ENCODE data around the gene DNAJB4.
"Not testable (repeated sequence)": the region's sequence is repeated elsewhere in the genome, so short reads cannot be mapped to it uniquely, and the experiment has no call there.

The DNAJB4 gene

DNA sequence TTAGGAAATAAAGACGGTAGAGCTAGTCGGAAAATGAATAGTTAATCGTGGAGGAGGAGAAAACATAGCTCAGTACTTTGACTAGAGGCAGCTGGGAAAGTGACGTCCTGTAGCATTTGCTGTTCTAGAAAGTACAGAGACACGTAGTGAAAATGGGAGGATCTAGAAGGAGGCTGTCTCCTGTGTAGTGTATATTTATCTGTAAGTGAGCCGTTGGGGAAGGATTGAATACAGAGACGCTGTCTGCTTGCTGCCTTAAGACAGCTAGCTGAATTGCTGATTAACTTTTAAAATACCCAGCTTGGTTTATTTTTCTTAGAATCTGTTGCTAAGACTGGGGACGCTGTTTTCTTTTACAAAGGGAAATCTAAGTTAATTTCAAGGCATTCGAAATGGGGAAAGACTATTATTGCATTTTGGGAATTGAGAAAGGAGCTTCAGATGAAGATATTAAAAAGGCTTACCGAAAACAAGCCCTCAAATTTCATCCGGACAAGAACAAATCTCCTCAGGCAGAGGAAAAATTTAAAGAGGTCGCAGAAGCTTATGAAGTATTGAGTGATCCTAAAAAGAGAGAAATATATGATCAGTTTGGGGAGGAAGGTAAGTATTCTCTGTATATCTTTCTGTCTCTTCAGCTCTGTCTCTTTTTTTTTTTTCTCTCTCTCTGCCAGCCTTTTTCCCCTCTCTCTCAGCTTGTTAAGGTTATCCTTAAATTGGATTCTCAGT lies at the start of gene DNAJB4:
TSS of gene DNAJB4 (plus strand) at position 221 of the 729 bp plus-strand sequence. CDS start at position 393, 172 bp downstream.
- no peak for DNase-seq (ENCODE audit: low read depth in 1 of 2, low spot score in 1 of 2)

DNA sequence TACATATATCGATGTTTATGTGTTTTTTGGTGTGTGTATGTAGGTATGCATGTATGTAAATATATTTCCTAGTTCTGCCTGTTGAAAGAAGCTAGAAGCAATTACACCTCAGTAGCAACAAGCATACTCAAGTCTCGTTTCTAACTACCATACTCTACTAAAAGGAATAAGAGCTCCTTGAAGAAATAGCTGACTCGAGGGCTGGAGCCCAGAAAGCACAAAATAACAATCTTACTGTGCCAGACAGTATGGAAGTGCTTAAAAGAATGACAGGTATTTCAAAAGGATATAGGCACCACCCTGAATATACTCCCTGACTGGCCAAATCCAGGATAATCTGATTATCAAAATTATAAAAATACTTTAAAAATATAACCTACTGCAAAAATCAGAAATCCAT lies 49.0 kb upstream of the DNAJB4 start:
- no peak for DNase-seq (ENCODE audit: low read depth in 1 of 2, low spot score in 1 of 2)

DNA sequence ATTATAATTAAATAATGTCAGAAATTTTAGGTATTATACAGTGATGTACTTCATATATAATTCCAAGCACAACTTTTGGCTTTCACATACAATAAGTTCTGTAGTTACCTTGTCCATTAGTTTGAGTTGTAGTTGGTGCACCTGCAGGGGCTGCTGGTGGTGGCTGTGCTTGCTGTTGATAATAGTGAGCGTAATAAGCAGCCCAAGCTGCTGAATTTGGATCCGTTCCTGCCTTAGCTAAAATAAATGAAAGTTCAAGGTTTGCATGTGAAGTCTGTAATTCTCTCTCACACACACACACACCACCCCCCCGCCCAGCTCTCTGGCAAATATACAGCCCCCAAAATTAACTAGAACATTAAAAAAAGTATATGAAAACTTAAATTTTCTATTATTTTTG lies 48.3 kb upstream of the DNAJB4 start:
- no peak for DNase-seq (ENCODE audit: low read depth in 1 of 2, low spot score in 1 of 2)

- no peak for DNase-seq (ENCODE audit: low read depth in 1 of 2, low spot score in 1 of 2)
Measured at GRCh38 chr1:77958391-77958790, 46.3 kb upstream of the DNAJB4 start.

GRCh38 chr1:77958850-77959249 lies 45.9 kb upstream of the DNAJB4 start:
- DNase-seq (ENCODE audit: low read depth in 1 of 2, low spot score in 1 of 2), result no peak

DNA sequence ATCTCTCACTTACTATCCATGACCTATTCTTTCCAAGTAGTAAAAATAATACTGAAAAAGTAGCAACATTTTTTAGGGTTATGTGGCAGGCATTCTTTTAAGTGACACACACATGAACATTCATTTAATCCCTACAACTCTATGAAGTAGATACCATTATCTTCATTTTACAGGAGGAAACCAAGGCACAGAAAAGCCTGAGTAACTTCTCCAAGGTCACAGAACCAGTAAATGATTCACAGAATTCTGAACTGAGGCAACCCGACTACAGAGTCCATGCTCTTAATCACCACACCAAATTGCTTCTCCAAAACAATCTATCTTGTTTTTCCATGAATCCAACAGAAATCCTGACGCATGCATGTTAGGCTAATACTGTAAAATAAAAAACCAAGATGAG lies 43.3 kb upstream of the DNAJB4 start:
- DNase-seq (ENCODE audit: low read depth in 1 of 2, low spot score in 1 of 2), result no peak

- no peak for DNase-seq (ENCODE audit: low read depth in 1 of 2, low spot score in 1 of 2)
Measured at GRCh38 chr1:77966291-77966690, 38.4 kb upstream of the DNAJB4 start.

DNA sequence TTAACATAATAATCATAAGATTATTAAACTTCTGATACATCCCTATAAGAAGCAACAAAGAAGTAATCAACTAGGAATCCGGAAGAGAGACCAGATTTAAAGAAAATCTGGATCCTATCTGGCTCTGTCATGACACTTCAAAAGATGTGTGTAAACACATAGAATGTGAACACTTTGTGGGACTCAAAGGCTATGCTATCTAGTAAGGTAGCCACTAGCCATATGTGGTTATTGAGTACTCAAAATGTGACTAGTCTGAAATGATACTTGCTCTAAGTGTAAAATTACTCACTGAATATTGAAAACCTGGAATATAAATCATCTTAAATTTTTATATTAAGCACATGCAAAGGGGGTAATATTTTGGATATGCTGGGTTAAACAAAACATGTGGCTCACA lies 34.5 kb upstream of the DNAJB4 start:
- no peak for DNase-seq (ENCODE audit: low read depth in 1 of 2, low spot score in 1 of 2)

DNA sequence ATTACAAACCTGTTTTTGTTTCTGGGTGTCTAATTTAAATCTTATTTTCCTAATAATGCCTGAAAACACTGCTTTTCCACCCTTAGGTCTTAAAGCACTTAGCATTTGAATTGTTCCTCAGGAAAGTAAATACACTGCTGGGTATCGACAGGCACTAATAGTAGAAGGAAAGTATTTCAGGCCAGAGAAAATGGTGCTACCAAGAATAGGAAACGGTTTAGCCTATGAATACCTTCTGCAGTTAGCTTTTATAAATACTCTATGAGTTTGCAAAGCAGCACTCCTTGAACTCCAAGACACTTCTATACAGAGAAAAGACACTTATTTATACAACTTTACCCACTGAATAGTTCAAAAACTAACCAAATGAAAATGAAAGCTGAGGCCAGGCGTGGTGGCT lies 32.7 kb upstream of the DNAJB4 start:
- no peak for DNase-seq (ENCODE audit: low read depth in 1 of 2, low spot score in 1 of 2)

DNA sequence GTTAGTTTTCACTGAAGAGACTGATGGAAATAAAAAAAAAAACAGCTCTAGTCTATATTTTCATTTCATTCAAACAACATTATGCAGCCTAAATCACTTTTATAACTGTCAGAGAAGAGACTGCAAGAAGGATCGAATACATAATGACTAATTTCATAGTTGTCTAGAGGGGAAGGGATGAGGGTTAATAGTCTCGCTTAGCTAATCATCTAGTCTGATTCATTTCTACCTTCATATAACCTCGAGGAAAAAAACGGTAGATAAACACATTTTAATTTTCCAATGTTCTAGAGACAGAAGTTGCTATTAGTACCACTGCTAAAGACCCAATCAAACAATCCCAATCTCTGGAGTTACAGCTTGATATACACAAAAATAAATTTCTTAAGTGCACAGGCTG lies 29.4 kb upstream of the DNAJB4 start:
- no peak for DNase-seq (ENCODE audit: low read depth in 1 of 2, low spot score in 1 of 2)

- DNase-seq (ENCODE audit: low read depth in 1 of 2, low spot score in 1 of 2), result no peak
Measured at GRCh38 chr1:77975907-77976306, 28.8 kb upstream of the DNAJB4 start.

- no peak for DNase-seq (ENCODE audit: low read depth in 1 of 2, low spot score in 1 of 2)
Measured at GRCh38 chr1:77976433-77977076, 28.2 kb upstream of the DNAJB4 start.

DNA sequence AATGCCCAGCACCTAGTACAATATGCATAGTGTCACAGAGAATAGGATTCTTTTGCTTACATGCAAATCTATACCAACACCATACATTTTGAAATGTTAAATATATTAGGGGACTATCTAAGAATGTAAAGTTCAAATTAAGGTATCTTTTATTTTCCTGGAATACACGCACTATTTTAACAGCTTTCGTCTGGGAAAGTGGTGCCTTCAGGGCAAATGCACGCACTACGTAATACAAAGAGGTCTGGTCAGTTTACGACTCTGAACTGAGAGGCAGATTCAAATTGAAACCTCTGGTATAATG lies 26.8 kb upstream of the DNAJB4 start:
- DNase-seq (ENCODE audit: low read depth in 1 of 2, low spot score in 1 of 2), result no peak

DNA sequence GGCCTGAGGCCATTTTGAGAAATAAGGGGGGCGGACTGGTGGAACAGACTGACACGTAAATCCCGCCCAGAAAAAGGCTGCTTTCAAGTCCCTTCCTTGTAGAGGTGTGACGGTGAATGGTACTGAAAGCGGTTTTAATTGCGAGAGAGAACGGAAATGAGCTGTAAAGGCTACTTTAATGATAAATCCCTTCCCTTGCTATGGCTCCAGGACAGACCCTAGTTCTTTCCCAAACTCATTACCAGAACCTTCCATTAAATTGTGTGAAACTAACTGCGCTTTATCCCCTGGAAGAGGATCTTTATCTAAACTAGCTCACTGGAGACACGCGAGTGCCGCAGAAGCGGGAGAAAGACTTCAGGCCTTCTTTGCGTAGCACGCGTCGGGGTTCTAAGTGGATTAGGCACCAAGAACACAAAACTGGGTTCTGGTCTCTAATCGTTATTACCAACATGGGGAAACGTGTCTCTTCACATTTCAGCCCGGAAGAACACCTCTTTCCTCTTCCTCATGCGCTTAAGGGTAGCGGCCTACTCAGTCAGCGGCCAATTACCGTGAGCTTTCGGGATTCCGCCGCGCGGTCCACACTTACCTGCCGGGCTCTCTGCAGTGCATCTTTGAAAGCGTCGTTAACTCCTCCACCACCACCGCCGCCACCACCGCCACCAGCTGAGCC lies 26.3 kb upstream of the DNAJB4 start:
- DNase-seq (ENCODE audit: low read depth in 1 of 2, low spot score in 1 of 2), result peak; percentile 16 to 44

DNA sequence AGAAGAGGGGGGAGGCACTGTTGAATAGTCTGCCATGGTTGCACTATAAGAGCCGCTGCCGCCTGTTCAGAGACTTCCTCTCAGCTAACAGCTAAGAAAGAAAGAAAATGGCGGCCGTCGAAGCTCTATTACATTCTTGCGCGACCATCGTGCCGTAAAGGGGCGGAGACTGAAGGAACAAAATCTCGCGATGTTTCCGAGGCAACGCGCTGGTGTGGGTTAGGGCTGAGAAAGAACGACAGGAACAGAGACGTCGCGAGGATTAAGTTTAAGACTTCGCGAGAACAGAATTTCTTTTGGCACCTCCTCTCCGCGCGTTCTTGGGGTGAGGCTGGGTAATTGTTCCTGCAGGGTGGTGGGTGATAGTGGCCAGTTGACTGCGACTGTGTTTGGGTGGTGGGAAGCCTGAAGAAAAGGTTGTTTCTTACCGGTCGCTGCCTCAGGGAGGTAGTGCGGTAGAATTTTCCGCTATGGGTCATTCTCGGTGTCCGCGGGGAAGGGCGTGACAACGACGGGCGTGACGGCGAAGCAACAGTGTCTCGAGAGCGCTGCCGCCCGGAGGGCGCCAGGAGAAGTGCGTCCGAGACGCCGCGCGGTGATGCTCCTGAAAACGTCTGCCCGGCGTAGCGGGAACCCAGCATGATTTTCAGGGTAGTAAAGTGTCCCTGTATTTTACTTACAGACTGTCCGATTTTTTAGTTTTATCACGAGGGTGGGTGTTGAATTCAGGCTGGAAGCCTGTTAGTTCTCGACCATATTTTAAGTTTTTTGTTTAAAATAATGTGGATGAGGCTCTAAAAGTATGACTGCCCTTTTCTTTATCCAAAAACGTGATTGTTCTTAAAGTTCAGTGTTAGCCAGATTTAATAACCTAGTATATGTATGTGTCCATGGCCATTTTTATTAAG lies 25.5 kb upstream of the DNAJB4 start, which contains the start of gene FUBP1:
TSS of gene FUBP1 (minus strand) at position 104 of the 908 bp plus-strand sequence. CDS start at position 36, 68 bp downstream.
- peak; percentile 79 to 87 for DNase-seq (ENCODE audit: low read depth in 1 of 2, low spot score in 1 of 2)

- not testable (repeated sequence) for DNase-seq (ENCODE audit: low read depth in 1 of 2, low spot score in 1 of 2)
Measured at GRCh38 chr1:77983352-77983996, 21.3 kb upstream of the DNAJB4 start.

GRCh38 chr1:77983997-77984355 lies 20.8 kb upstream of the DNAJB4 start:
- no peak for DNase-seq (ENCODE audit: low read depth in 1 of 2, low spot score in 1 of 2)

DNA sequence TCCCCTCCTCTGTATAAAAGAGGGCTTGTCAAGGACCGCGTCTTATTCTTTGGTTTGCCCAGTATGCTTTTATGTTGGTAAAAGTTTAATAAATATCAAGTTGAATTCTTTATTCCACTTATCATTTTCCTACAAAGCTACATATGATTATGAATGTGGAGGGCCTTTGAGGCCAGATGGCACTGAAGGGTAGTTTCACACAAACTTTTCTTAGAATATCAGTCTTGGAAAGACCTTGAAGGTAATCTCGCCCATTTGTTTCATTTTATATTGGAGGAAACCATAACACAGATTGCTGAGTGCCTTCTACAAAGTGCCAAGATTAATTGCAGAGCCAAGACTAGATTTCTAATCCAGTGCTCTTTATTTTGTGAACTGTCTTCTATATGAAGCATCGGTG lies 20.1 kb upstream of the DNAJB4 start:
- no peak for DNase-seq (ENCODE audit: low read depth in 1 of 2, low spot score in 1 of 2)

DNA sequence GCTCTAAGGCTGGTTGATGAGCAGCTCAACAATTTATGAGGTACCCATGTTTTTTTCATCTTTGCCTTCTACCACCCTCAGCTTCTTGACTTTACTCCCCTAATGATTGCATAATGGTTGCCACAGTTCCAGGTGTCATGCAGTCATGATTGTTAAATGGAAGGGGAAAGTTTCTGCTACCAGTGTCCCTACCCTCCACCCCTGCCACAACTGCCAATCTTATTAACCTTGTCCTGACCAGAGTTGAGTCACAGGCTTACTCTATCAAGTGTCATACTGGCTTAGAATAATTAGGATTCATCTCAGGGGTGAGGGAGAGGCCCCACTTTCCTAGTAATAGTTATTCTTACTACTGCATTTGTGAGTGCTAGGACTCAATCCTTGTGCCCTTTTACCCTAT lies 17.9 kb upstream of the DNAJB4 start:
- DNase-seq (ENCODE audit: low read depth in 1 of 2, low spot score in 1 of 2), result no peak

- no peak for DNase-seq (ENCODE audit: low read depth in 1 of 2, low spot score in 1 of 2)
Measured at GRCh38 chr1:77987919-77988318, 16.8 kb upstream of the DNAJB4 start.

DNA sequence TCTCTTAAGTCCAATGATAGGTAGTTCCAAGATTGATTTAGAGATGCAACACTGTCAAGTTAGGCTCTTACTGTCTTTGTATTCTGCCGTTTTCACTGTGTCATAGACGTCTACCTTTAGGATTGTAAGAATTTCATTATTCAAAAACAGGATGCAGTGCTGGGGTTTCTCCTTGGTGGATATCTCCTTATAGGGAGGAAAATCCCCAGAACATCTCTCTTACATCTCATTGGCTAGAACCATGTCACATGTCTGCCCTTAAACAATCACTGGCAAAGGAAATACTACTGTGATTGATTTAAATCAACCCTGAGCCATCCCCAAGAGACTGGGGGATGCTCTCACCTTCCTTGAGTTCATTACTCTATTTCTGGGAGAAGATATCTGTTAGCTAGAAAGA lies 15.0 kb upstream of the DNAJB4 start:
- DNase-seq (ENCODE audit: low read depth in 1 of 2, low spot score in 1 of 2), result no peak

All from stimulated activated CD4-positive, alpha-beta T cell treated with anti-CD3 and anti-CD28 coated beads, Interleukin-15, amount 100 ng/mL, for 1 hour (primary cell).